ENCODE data around the gene COL21A1. TPM values are rescaled to one million over a fixed set of nuclear protein-coding genes. Genes with fewer than 3 reads are reported as not detected.
A peak's percentile ranks its signal among the peaks of the same experiment; 100 is the strongest.

The COL21A1 gene
- total RNA-seq, 5 donors from 2014 or later (not counting 1 experiment from before 2014, with no cell fraction given): not detected

DNA sequence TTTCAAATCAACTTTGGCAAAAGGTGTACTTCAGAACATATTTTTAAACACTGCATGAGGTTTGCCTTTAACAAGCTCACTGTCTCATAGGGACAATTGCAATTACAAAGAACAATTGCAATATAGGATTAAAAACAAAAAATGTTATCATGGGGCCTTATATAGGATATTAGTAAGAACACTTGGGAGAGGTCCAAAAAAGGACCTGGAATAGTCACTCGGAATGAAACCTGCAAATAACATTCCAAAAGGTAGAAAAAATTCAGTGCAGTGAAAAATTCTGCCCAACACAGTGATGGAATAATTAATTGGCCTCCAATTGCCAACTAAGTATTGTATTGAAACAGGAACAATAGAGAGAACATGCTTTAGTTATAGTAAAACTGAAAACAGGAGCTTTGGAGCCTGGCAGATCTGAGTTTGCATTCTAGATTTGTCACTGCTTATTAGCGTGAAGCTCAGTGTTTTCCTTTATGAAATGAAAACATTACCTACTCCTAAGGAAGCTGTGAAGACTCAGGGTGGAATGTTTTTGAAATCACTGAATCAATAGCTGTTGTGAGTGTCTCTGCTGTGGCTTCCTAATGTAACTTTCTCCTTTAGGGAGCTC, 199.3 kb downstream of the COL21A1 start:
- H3K4me1 ChIP-seq (ENCODE audit: control insufficient read depth in 1 of 2, extremely low read depth in 1 of 2, insufficient read depth in 2 of 2, low read length in 2 of 2): no peaks in the 10 kb centered on the region
- no peaks in the 10 kb centered on the region for H3K36me3 ChIP-seq (ENCODE audit: control insufficient read depth in 2 of 2, extremely low read depth in 1 of 2, insufficient read depth in 1 of 2, low read length in 1 of 2)
- DNase-seq (no peak), ATAC-seq (replicated peaks in 1 of 4) (no peak)
- peaks cover 2 to 12% (median 4%) of the 10 kb centered on the region in 3 donors for H3K9me3 Mint-ChIP-seq
- H3K27ac Mint-ChIP-seq: no peak overlapping the region
- POLR2A ChIA-PET: no interaction called here
- H3K27me3 Mint-ChIP-seq: no peaks in the 10 kb centered on the region
- no peaks in the 10 kb centered on the region for H3K36me3 Mint-ChIP-seq
- no peak overlapping the region for H3K4me3 ChIP-seq (ENCODE audit: control insufficient read depth in 1 of 2, extremely low read depth in 1 of 2, low read length in 1 of 2)
- no peaks in the 10 kb centered on the region for H3K27me3 ChIP-seq (replicated peaks in 1 of 2; ENCODE audit: control insufficient read depth in 2 of 2, extremely low read depth in 1 of 2, insufficient read depth in 2 of 2, low read length in 1 of 2)
- no CpG with 5 or more reads among the region's 2 CpGs for WGBS (ENCODE audit: insufficient coverage)
- CTCF ChIA-PET: no interaction called here
- no peaks in the 10 kb centered on the region for H3K4me1 Mint-ChIP-seq
- no peak overlapping the region for H3K4me3 Mint-ChIP-seq
- no peak overlapping the region for H3K27ac ChIP-seq (ENCODE audit: low read length)
- H3K9me3 ChIP-seq: no peaks in the 10 kb centered on the region

DNA sequence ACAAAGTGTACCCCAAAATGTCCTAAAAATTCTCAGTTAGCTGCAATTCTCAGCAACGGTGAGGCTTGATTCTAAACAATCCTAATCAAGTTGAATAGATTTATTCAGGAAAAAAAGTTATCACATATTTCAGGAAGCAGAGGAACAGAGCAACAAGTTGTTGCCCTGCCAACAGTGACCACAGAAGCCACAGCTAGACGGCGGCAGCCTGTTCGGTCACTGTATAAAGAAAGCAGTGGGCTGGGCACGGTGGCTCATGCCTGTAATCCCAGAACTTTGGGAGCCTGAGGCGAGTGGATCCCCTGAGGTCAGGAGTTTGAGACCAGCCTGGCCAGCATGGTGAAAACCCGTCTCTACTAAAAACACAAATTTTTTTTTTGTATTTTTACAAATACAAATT, 200.8 kb downstream of the COL21A1 start:
- Histone ChIP-seq H3K4me3 (ENCODE audit: control insufficient read depth in 1 of 2, extremely low read depth in 1 of 2, low read length in 1 of 2) (no peak overlapping the region), H3K9me3 (no peaks in the 10 kb centered on the region), H3K27ac (ENCODE audit: low read length) (no peak overlapping the region), H3K4me1 (ENCODE audit: control insufficient read depth in 1 of 2, extremely low read depth in 1 of 2, insufficient read depth in 2 of 2, low read length in 2 of 2) (no peaks in the 10 kb centered on the region), H3K36me3 (ENCODE audit: control insufficient read depth in 2 of 2, extremely low read depth in 1 of 2, insufficient read depth in 1 of 2, low read length in 1 of 2) (no peaks in the 10 kb centered on the region), H3K27me3 (replicated peaks in 1 of 2; ENCODE audit: control insufficient read depth in 2 of 2, extremely low read depth in 1 of 2, insufficient read depth in 2 of 2, low read length in 1 of 2) (no peaks in the 10 kb centered on the region)
- DNase-seq: peak in 1 of 35 experiments; percentile 2
- ChIA-PET CTCF (interaction anchor here in 1 of 2 donors (0.6 kb wide), 1 partner anchor 1968 kb away, joined by 4 read pairs; no protein-coding TSS in a partner anchor), POLR2A (no interaction called here)
- no peak for ATAC-seq (replicated peaks in 1 of 4)
- Mint-ChIP-seq H3K27ac (no peak overlapping the region), H3K27me3 (no peaks in the 10 kb centered on the region), H3K4me1 (no peaks in the 10 kb centered on the region), H3K36me3 (no peaks in the 10 kb centered on the region), H3K4me3 (no peak overlapping the region), H3K9me3 (peaks cover under 1 to 16% (median 3%) of the 10 kb centered on the region in 3 donors)
- WGBS (ENCODE audit: insufficient coverage): 4% methylated on average over 4 of the region's 7 CpGs

DNA sequence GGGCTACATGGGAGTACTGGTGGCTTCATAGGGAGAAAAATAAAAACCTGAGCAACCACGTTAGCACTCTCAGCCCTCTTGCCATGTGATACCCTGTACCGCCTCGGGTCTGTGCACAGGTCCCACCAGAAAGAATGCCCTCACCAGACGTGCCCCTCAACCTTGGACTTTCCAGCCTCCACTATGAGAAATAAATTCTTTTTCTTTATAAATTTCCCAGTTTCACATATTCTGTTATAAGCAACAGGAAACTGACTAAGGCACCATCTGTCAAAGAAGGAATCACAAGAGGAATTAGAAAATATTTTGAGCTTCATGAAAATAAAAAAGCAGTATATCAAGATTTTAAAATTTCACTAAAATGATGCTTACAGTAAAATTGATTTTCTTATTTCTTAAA, 203.6 kb downstream of the COL21A1 start:
- WGBS (ENCODE audit: insufficient coverage): 80% methylated on average over 3 of the region's 4 CpGs
- Histone ChIP-seq H3K4me1 (ENCODE audit: control insufficient read depth in 1 of 2, extremely low read depth in 1 of 2, insufficient read depth in 2 of 2, low read length in 2 of 2) (no peaks in the 10 kb centered on the region), H3K27ac (ENCODE audit: low read length) (no peak overlapping the region), H3K36me3 (ENCODE audit: control insufficient read depth in 2 of 2, extremely low read depth in 1 of 2, insufficient read depth in 1 of 2, low read length in 1 of 2) (no peaks in the 10 kb centered on the region), H3K27me3 (replicated peaks in 1 of 2; ENCODE audit: control insufficient read depth in 2 of 2, extremely low read depth in 1 of 2, insufficient read depth in 2 of 2, low read length in 1 of 2) (no peaks in the 10 kb centered on the region), H3K9me3 (no peaks in the 10 kb centered on the region), H3K4me3 (ENCODE audit: control insufficient read depth in 1 of 2, extremely low read depth in 1 of 2, low read length in 1 of 2) (no peak overlapping the region)
- Mint-ChIP-seq H3K4me3 (no peak overlapping the region), H3K4me1 (no peaks in the 10 kb centered on the region), H3K36me3 (no peaks in the 10 kb centered on the region), H3K27me3 (no peaks in the 10 kb centered on the region), H3K27ac (no peak overlapping the region), H3K9me3 (peaks cover 4 to 11% (median 10%) of the 10 kb centered on the region in 3 donors)
- ChIA-PET POLR2A (no interaction called here), CTCF (no interaction called here)
- no peak for DNase-seq
- no peak for ATAC-seq (replicated peaks in 1 of 4)

DNA sequence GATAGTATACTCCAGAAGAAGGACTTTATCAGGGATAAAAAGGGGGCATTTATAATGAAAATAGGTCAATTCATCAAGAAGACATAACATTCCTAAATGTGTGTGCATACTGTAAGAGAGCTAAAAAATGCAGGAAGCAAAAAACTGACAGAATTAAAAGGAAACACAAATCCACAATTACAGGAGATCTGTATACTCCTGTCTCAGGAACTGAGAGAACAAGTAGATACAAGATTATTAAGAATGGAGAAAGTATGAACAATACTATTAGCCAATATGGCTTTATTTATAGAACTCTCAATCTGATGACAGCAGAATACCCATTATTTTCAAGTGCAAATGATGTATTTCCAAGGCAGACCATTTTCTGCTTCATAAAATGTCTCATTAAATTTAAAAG, 204.3 kb downstream of the COL21A1 start:
- no peaks in the 10 kb centered on the region for H3K4me1 ChIP-seq (ENCODE audit: control insufficient read depth in 1 of 2, extremely low read depth in 1 of 2, insufficient read depth in 2 of 2, low read length in 2 of 2)
- peaks cover 9 to 16% (median 10%) of the 10 kb centered on the region in 3 donors for H3K9me3 Mint-ChIP-seq
- H3K4me3 ChIP-seq (ENCODE audit: control insufficient read depth in 1 of 2, extremely low read depth in 1 of 2, low read length in 1 of 2): no peak overlapping the region
- H3K27ac Mint-ChIP-seq: no peak overlapping the region
- H3K27me3 ChIP-seq (replicated peaks in 1 of 2; ENCODE audit: control insufficient read depth in 2 of 2, extremely low read depth in 1 of 2, insufficient read depth in 2 of 2, low read length in 1 of 2): no peaks in the 10 kb centered on the region
- no peaks in the 10 kb centered on the region for H3K36me3 Mint-ChIP-seq
- no peaks in the 10 kb centered on the region for H3K27me3 Mint-ChIP-seq
- DNase-seq: no peak
- POLR2A ChIA-PET: no interaction called here
- CTCF ChIA-PET: no interaction called here
- H3K27ac ChIP-seq (ENCODE audit: low read length): no peak overlapping the region
- no peaks in the 10 kb centered on the region for H3K4me1 Mint-ChIP-seq
- ATAC-seq (replicated peaks in 1 of 4): no peak
- H3K36me3 ChIP-seq (ENCODE audit: control insufficient read depth in 2 of 2, extremely low read depth in 1 of 2, insufficient read depth in 1 of 2, low read length in 1 of 2): no peaks in the 10 kb centered on the region
- H3K9me3 ChIP-seq: no peaks in the 10 kb centered on the region
- no peak overlapping the region for H3K4me3 Mint-ChIP-seq

DNA sequence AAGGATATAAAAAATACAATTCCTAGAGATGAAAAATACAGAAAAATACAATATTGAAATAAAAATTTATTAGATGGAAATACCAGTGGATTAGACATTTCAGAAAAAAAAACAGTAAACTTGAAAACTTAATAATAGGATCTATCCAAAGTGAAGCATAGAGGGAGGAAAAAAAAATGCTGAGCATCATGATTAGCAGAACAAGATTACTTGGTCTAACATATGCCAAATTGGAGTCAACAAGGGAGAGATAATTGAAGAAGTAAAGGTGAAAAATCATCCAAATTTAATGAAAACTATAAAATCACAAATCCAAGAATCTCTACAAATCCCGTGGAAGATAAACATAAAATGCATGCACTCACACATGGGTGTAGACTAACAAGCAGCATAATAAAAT, 205.8 kb downstream of the COL21A1 start:
- H3K27me3 Mint-ChIP-seq: no peaks in the 10 kb centered on the region
- ChIA-PET CTCF (no interaction called here), POLR2A (no interaction called here)
- DNase-seq (no peak), ATAC-seq (replicated peaks in 1 of 4) (no peak)
- no peaks in the 10 kb centered on the region for H3K4me1 Mint-ChIP-seq
- WGBS (ENCODE audit: insufficient coverage): no CpG with 5 or more reads among the region's 1 CpG
- Histone ChIP-seq H3K4me3 (ENCODE audit: control insufficient read depth in 1 of 2, extremely low read depth in 1 of 2, low read length in 1 of 2) (no peak overlapping the region), H3K36me3 (ENCODE audit: control insufficient read depth in 2 of 2, extremely low read depth in 1 of 2, insufficient read depth in 1 of 2, low read length in 1 of 2) (no peaks in the 10 kb centered on the region), H3K9me3 (no peaks in the 10 kb centered on the region), H3K27ac (ENCODE audit: low read length) (no peak overlapping the region), H3K27me3 (replicated peaks in 1 of 2; ENCODE audit: control insufficient read depth in 2 of 2, extremely low read depth in 1 of 2, insufficient read depth in 2 of 2, low read length in 1 of 2) (no peaks in the 10 kb centered on the region), H3K4me1 (ENCODE audit: control insufficient read depth in 1 of 2, extremely low read depth in 1 of 2, insufficient read depth in 2 of 2, low read length in 2 of 2) (no peaks in the 10 kb centered on the region)
- peaks cover 10 to 19% (median 11%) of the 10 kb centered on the region in 3 donors for H3K9me3 Mint-ChIP-seq
- H3K27ac Mint-ChIP-seq: no peak overlapping the region
- H3K4me3 Mint-ChIP-seq: no peak overlapping the region
- H3K36me3 Mint-ChIP-seq: no peaks in the 10 kb centered on the region

DNA sequence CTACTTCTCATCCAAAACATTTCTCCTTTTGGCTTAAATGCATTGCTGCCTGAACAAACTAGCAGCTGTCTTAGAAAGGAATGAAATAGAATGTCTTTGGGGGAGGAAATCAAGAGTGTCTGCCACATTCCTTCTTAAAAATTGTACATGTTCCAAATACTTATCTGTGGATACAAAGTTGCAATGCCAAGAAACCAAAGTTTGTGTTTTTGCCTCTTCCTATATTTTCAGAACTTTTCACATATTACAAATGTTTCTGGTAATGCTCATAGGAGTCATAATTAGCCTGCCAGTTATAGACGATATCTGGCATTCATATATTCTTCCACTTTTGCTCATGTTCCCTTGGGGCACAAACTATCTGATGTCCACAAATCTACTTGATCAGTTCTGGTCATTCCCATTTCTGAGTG, 206.5 kb downstream of the COL21A1 start:
- no peaks in the 10 kb centered on the region for H3K27me3 ChIP-seq (replicated peaks in 1 of 2; ENCODE audit: control insufficient read depth in 2 of 2, extremely low read depth in 1 of 2, insufficient read depth in 2 of 2, low read length in 1 of 2)
- WGBS (ENCODE audit: insufficient coverage): no CpG with 5 or more reads among the region's 1 CpG

DNA sequence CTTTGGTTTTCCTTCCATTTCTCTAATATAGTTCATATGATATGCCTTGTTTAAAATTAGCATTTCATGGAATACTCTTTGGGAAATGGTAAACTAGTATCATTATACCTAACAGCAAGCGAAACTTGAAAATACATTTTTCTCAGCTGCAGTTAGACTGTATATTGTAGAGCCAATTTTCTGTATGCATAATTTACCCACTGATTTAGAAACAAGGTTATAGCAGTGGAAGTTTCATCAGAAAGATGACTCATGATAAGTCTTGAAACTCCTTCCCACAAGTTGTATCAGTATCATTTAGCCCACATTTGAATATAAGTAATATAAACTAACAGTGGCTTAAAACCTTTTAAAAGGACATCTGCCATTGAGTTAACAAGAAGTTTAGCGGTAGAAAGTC, 207.2 kb downstream of the COL21A1 start:
- DNase-seq (no peak), ATAC-seq (replicated peaks in 1 of 4) (no peak)
- no peaks in the 10 kb centered on the region for H3K36me3 Mint-ChIP-seq
- no peaks in the 10 kb centered on the region for H3K9me3 ChIP-seq
- no peak overlapping the region for H3K4me3 ChIP-seq (ENCODE audit: control insufficient read depth in 1 of 2, extremely low read depth in 1 of 2, low read length in 1 of 2)
- H3K9me3 Mint-ChIP-seq: peaks cover 13 to 27% (median 13%) of the 10 kb centered on the region in 3 donors
- no CpG with 5 or more reads among the region's 2 CpGs for WGBS (ENCODE audit: insufficient coverage)
- H3K4me3 Mint-ChIP-seq: no peak overlapping the region
- CTCF ChIA-PET: no interaction called here
- H3K4me1 ChIP-seq (ENCODE audit: control insufficient read depth in 1 of 2, extremely low read depth in 1 of 2, insufficient read depth in 2 of 2, low read length in 2 of 2): no peaks in the 10 kb centered on the region
- H3K27me3 ChIP-seq (replicated peaks in 1 of 2; ENCODE audit: control insufficient read depth in 2 of 2, extremely low read depth in 1 of 2, insufficient read depth in 2 of 2, low read length in 1 of 2): no peaks in the 10 kb centered on the region
- no peaks in the 10 kb centered on the region for H3K36me3 ChIP-seq (ENCODE audit: control insufficient read depth in 2 of 2, extremely low read depth in 1 of 2, insufficient read depth in 1 of 2, low read length in 1 of 2)
- no peak overlapping the region for H3K27ac Mint-ChIP-seq
- H3K27ac ChIP-seq (ENCODE audit: low read length): no peak overlapping the region
- POLR2A ChIA-PET: no interaction called here
- H3K27me3 Mint-ChIP-seq: no peaks in the 10 kb centered on the region
- no peaks in the 10 kb centered on the region for H3K4me1 Mint-ChIP-seq

More for the DNA sequence above, 206.5 kb downstream of the COL21A1 start:
- ChIA-PET CTCF (no interaction called here), POLR2A (no interaction called here)
- Histone ChIP-seq H3K4me3 (ENCODE audit: control insufficient read depth in 1 of 2, extremely low read depth in 1 of 2, low read length in 1 of 2) (no peak overlapping the region), H3K36me3 (ENCODE audit: control insufficient read depth in 2 of 2, extremely low read depth in 1 of 2, insufficient read depth in 1 of 2, low read length in 1 of 2) (no peaks in the 10 kb centered on the region), H3K9me3 (no peaks in the 10 kb centered on the region), H3K4me1 (ENCODE audit: control insufficient read depth in 1 of 2, extremely low read depth in 1 of 2, insufficient read depth in 2 of 2, low read length in 2 of 2) (no peaks in the 10 kb centered on the region), H3K27ac (ENCODE audit: low read length) (no peak overlapping the region)
- Mint-ChIP-seq H3K4me1 (no peaks in the 10 kb centered on the region), H3K4me3 (no peak overlapping the region), H3K27me3 (no peaks in the 10 kb centered on the region), H3K36me3 (no peaks in the 10 kb centered on the region), H3K9me3 (peaks cover 10 to 22% (median 11%) of the 10 kb centered on the region in 3 donors), H3K27ac (no peak overlapping the region)
- no peak for ATAC-seq (replicated peaks in 1 of 4)
- no peak for DNase-seq

Measured in T-cell (primary cell).